Measurements from ENCODE around the gene EFNB3. TPM values are rescaled to one million over a fixed set of nuclear protein-coding genes. Genes with fewer than 3 reads are reported as not detected.

The EFNB3 gene, protein sequence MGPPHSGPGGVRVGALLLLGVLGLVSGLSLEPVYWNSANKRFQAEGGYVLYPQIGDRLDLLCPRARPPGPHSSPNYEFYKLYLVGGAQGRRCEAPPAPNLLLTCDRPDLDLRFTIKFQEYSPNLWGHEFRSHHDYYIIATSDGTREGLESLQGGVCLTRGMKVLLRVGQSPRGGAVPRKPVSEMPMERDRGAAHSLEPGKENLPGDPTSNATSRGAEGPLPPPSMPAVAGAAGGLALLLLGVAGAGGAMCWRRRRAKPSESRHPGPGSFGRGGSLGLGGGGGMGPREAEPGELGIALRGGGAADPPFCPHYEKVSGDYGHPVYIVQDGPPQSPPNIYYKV
- 0.10 and 0.39 TPM in 2 replicates for total RNA-seq

DNA sequence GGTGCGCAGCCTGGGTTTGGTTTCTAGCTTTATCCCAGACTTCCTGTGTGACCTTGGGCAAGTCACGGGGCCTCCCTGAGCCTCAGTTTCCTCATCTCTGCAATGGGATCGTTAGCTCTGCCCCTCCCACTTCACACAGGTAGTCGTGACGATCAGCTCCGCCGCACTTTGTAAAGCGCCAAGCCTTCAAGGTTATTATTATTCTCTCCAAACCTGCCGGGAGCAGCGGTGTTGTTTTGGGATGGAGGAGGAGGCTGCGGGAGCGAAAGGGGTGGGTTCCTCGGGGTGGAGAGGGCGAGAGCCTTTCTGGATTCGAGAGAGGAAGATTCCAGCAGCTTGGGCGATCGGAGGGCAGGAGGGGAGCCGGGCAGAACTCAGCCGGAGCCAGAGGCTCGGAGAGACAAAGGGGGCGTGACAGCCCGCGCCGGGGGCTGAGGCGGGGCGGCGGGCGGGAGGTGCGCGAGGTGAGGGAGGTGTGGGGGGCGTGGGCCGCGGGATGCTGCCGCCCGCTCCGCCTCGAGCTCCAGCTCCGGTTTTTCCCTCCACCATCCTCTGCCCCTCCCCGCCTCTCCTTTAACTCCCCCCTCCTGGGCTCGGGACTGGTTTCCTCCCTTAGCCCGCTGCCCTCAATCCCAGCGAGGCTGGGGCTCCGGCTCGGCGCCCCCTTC is at the start of gene EFNB3:
Gene EFNB3 (plus strand): TSS at position 602 of the 668 bp plus-strand sequence. CDS start 397 bp downstream, outside the sequence.

DNA sequence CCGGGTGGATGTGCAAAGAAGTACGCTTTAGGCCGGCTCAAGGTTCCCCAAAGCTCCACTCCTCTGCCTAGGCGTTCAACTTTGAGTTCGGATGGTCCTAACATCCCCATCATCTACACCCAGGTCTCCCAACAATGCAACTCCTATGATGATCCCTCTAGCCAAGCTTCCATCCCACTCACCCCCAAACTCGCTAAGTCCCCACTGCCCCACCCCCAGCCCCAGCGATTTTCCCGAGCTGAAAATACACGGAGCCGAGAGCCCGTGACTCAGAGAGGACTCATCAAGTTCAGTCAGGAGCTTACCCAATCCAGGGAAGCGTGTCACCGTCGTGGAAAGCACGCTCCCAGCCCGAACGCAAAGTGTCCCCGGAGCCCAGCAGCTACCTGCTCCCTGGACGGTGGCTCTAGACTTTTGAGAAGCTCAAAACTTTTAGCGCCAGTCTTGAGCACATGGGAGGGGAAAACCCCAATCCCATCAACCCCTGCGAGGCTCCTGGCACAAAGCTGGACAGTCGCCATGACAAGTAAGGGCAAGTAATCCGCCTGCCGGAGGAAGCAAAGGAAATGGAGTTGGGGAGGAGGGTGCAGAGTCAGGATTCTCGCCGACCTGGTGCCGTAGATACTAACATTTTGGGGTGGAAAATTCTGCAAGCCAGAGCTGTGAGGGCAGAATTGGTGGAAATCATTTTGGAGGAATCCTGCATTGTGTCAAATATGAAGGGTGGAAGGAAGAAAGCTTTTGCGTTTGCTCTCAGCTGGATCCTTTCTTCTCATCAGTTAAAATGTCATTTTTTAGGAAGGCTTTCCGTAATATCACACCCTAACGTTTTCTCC is 17.7 kb upstream of the EFNB3 start, which contains the start of gene TP53:
Gene TP53 (minus strand): TSS at position 419 of the 836 bp plus-strand sequence. CDS start 10,896 bp downstream, outside the sequence.

DNA sequence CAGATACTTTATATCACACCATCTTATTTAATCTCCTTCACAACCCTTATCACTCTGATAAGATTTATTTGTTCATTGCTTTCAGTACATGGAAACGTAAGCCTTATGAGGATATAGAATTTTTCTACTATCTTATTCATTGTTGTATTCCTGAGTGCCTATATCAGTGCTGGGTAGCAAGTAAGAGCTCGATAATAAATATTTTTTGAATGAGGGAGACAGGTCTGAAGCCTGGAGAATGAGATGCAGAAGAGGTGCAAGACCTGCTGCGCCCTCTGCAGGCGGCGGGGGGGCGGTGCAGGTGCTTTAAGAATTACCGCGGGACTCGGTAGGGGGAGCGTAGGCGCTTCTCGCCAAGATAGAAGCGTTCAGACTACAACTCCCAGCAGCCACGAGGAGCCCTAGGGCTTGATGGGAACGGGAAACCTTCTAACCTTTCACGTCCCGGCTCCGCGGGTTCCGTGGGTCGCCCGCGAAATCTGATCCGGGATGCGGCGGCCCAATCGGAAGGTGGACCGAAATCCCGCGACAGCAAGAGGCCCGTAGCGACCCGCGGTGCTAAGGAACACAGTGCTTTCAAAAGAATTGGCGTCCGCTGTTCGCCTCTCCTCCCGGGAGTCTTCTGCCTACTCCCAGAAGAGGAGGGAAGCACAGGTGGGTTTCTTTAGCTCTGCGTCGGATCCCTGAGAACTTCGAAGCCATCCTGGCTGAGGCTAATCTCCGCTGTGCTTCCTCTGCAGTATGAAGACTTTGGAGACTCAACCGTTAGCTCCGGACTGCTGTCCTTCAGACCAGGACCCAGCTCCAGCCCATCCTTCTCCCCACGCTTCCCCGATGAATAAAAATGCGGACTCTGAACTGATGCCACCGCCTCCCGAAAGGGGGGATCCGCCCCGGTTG is 16.8 kb upstream of the EFNB3 start, which contains the start of gene WRAP53:
Gene WRAP53 (plus strand): TSS at position 570 of the 900 bp plus-strand sequence. CDS start 172 bp downstream, at position 742.

DNA sequence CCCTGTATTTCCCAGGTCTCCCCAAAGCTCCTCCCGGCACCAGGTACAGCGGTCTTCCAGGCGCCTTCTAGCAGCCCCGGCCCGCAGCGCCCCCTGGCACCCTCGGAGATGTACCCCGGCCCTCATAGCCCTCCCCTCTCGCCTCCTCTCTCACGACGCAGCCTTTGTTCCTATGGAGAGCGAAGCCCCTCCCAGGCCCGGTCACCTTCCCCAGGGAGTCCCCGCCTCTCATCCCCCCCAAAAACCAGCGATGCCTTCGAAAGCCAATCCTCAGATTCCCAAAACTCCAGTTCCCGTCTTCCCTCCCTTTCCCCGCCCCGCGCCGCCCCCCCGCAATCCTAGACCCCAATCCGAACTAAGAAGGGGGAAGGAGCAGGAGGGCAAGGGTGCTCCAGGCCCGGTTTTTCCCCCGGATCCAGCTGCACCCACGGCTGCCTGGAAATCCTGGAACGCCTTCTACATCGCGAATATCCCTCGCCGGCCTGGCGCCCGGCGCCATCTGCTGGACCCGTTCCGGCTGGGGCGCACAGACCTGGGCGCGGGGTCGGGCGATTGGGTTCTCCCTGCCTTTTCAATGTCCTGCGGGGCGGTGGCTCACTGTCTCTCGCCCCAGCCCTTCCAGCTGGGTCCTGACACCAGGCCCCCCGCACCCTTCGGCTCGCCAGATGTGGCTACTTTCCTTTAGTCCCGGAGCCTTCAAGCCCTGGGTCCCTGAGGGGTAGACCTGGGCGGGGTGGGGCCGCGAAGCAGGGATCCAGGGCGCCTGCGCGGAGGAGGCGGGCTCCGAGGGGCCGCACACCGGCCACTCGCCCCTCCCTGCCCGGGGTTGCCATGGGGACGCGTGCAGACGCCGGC is 12.1 kb downstream of the EFNB3 start, which contains the start of gene DNAH2:
Gene DNAH2 (plus strand): TSS at position 844 of the 855 bp plus-strand sequence. CDS start 1,991 bp downstream, outside the sequence.

Other genes with a start within 250 kb of the EFNB3 start
- gene ZBTB4, start 225.6 kb upstream of the EFNB3 start, total RNA-seq = 39.2 and 45.6 TPM in 2 replicates
- not detected in 2 replicates for gene SLC35G6, start 223.8 kb upstream of the EFNB3 start, total RNA-seq
- gene POLR2A, start 220.8 kb upstream of the EFNB3 start, total RNA-seq = 117 and 118 TPM in 2 replicates
- 21.6 and 23.8 TPM in 2 replicates for gene TNFSF12, start 156.1 kb upstream of the EFNB3 start, total RNA-seq
- gene TNFSF13, start 146.5 kb upstream of the EFNB3 start, total RNA-seq = 1.4 and 2.4 TPM in 2 replicates
- gene SENP3, start 143.3 kb upstream of the EFNB3 start, total RNA-seq = 65.9 and 75.8 TPM in 2 replicates
- 59.6 and 60.2 TPM in 2 replicates for gene CD68, start 125.6 kb upstream of the EFNB3 start, total RNA-seq
- 36.2 and 54.1 TPM in 2 replicates for gene MPDU1, start 121.3 kb upstream of the EFNB3 start, total RNA-seq
- 0.07 and 0.26 TPM in 2 replicates for gene SOX15, start 115.1 kb upstream of the EFNB3 start, total RNA-seq
- 42.3 and 51.2 TPM in 2 replicates for gene FXR2, start 90.3 kb upstream of the EFNB3 start, total RNA-seq
- 34.7 and 35.4 TPM in 2 replicates for gene SAT2, start 77.4 kb upstream of the EFNB3 start, total RNA-seq
- gene SHBG, start 75.1 kb upstream of the EFNB3 start, total RNA-seq = 0.53 and 0.72 TPM in 2 replicates
- 0.07 and 0.33 TPM in 2 replicates for gene ATP1B2, start 54.3 kb upstream of the EFNB3 start, total RNA-seq
- 32.2 and 47.2 TPM in 2 replicates for gene TP53, start 17.7 kb upstream of the EFNB3 start, total RNA-seq
- 2.7 and 3.5 TPM in 2 replicates for gene WRAP53, start 16.7 kb upstream of the EFNB3 start, total RNA-seq
- gene DNAH2, start 12.5 kb downstream of the EFNB3 start, total RNA-seq = 0.23 and 0.39 TPM in 2 replicates
- gene KDM6B, start 129.0 kb downstream of the EFNB3 start, total RNA-seq = 9.3 and 19.7 TPM in 2 replicates
- gene TMEM88, start 149.9 kb downstream of the EFNB3 start, total RNA-seq = 0.13 and 0.20 TPM in 2 replicates
- gene NAA38, start 152.4 kb downstream of the EFNB3 start, total RNA-seq = 28.9 and 30.6 TPM in 2 replicates
- gene CYB5D1, start 152.8 kb downstream of the EFNB3 start, total RNA-seq = 11.5 and 14.7 TPM in 2 replicates
- gene CHD3, start 183.6 kb downstream of the EFNB3 start, total RNA-seq = 152 and 164 TPM in 2 replicates
- gene RNF227, start 211.1 kb downstream of the EFNB3 start, total RNA-seq = 4.0 and 6.9 TPM in 2 replicates
- 0.23 and 0.33 TPM in 2 replicates for gene KCNAB3, start 224.7 kb downstream of the EFNB3 start, total RNA-seq
- 79.2 and 80.7 TPM in 2 replicates for gene TRAPPC1, start 226.7 kb downstream of the EFNB3 start, total RNA-seq
- 16.8 and 18.3 TPM in 2 replicates for gene CNTROB, start 227.0 kb downstream of the EFNB3 start, total RNA-seq